Smooth muscle cell (in vitro differentiated cells): ENCODE results near the gene ACAD11. TPM values are rescaled to one million over a fixed set of nuclear protein-coding genes. Genes with fewer than 3 reads are reported as not detected.

Experiments used
- DNase-seq: peaks from one replicate; lab custom pipeline; 2025; ENCODE audit not compliant: unreplicated experiment; lab: John Stamatoyannopoulos, UW
- H2AFZ ChIP-seq: fragments of 200-600 bp; sonication (generic); 2 replicates; pipeline ENCODE4 v1.6.0; 2016; ENCODE audit warnings: antibody characterized with exemption, low read depth, mild to moderate bottlenecking
- H3F3A ChIP-seq: fragments of 200-600 bp; sonication (generic); 2 replicates; pipeline ENCODE4 v1.6.0; 2017; ENCODE audit warnings: antibody characterized with exemption, low read depth
- H3K27ac ChIP-seq: fragments of 200-600 bp; sonication (generic); 2 replicates; pipeline ENCODE4 v1.5.1; 2016; ENCODE audit warnings: low read depth, mild to moderate bottlenecking
- H3K27me3 ChIP-seq: fragments of 200-600 bp; sonication (generic); 2 replicates; pipeline ENCODE4 v1.6.1; 2016; ENCODE audit warnings: low read depth, mild to moderate bottlenecking
- H3K36me3 ChIP-seq: fragments of 200-600 bp; sonication (generic); 2 replicates; pipeline ENCODE4 v1.5.1; 2016; ENCODE audit warnings: low read depth
- H3K4me1 ChIP-seq: fragments of 200-600 bp; sonication (generic); 2 replicates; pipeline ENCODE4 v1.5.1; 2016; ENCODE audit warnings: low read depth
- H3K4me2 ChIP-seq: fragments of 200-600 bp; sonication (generic); 2 replicates; pipeline ENCODE4 v1.6.0; 2016; ENCODE audit warnings: mild to moderate bottlenecking
- H3K4me3 ChIP-seq: fragments of 200-600 bp; sonication (generic); 2 replicates; pipeline ENCODE4 v1.5.1; 2016; ENCODE audit warnings: mild to moderate bottlenecking
- H3K79me2 ChIP-seq: fragments of 200-600 bp; sonication (generic); 2 replicates; pipeline ENCODE4 v1.6.0; 2016; ENCODE audit warnings: low read depth, mild to moderate bottlenecking
- H3K9ac ChIP-seq: fragments of 200-600 bp; sonication (generic); 2 replicates; pipeline ENCODE4 v1.6.0; 2016; ENCODE audit warnings: low read depth
- H3K9me3 ChIP-seq: fragments of 200-600 bp; sonication (generic); replicated peaks from 2 replicates; pipeline ENCODE4 v1.5.1; 2016; ENCODE audit warnings: low read depth
- H4K20me1 ChIP-seq: fragments of 200-600 bp; sonication (generic); 2 replicates; pipeline ENCODE4 v1.6.0; 2016; ENCODE audit warnings: low read depth
- CTCF ChIP-seq: fragments of 200-600 bp; sonication (generic); IDR thresholded peaks from 2 replicates; pipeline ENCODE4 v1.5.1; 2017; ENCODE audit warnings: borderline replicate concordance, mild to moderate bottlenecking, antibody characterized with exemption; ENCODE audit not compliant: insufficient read depth, poor library complexity, severe bottlenecking
- WGBS: methylation state at CpG from one replicate; pipeline ENCODE4 v1.1.7; 2016; ENCODE audit warnings: low lambda C conversion rate; 5-methylcytosine and 5-hydroxymethylcytosine counted together
- polyA plus RNA-seq: library from polyadenylated mRNA; unstranded; fragments of >200 nt; fragmentation: Nextera tagmentation; extraction: Ambion mirVana; gene quantifications from 2 replicates; pipeline ENCODE4 v1.2.1, GENCODE V29; 2016
- total RNA-seq: library from RNA; depleted of rRNA; stranded (reverse); fragments of >200 nt; gene quantifications from 2 replicates; pipeline ENCODE4 v1.2.3, GENCODE V29; 2014

The ACAD11 gene
- total and polyA plus RNA-seq, 2 experiments from 2014 or later, result 24.8 to 28.3 TPM

- 94% methylated on average over 6 of the region's 6 CpGs for WGBS
- H3K4me3 ChIP-seq, result no peak overlapping the region
- H4K20me1 ChIP-seq, result no peaks in the 10 kb centered on the region
- no peak overlapping the region for H3K27ac ChIP-seq
- no peaks in the 10 kb centered on the region for H3K36me3 ChIP-seq
- H3K27me3 ChIP-seq, result no peaks in the 10 kb centered on the region
- H3K9me3 ChIP-seq, result no peaks in the 10 kb centered on the region
- DNase-seq, result no peak
- no peak overlapping the region for H3K9ac ChIP-seq
- TF ChIP-seq CTCF, result no peak
- H3K4me1 ChIP-seq, result peaks cover 3% of the 10 kb centered on the region
- H3K4me2 ChIP-seq, result no peak overlapping the region
- H3K79me2 ChIP-seq, result no peaks in the 10 kb centered on the region
- H3F3A ChIP-seq, result no peaks in the 10 kb centered on the region
- H2AFZ ChIP-seq, result no peak overlapping the region
These were observed 105.8 kb downstream of the ACAD11 start for GRCh38 chr3:132553826-132554225.

- TF ChIP-seq CTCF, result no peak
- H3K27ac ChIP-seq, result peak overlapping the region; percentile 40
- H3K79me2 ChIP-seq, result no peaks in the 10 kb centered on the region
- no peaks in the 10 kb centered on the region for H3F3A ChIP-seq
- no peaks in the 10 kb centered on the region for H3K9me3 ChIP-seq
- 68% methylated on average over 3 of the region's 3 CpGs for WGBS
- no peak for DNase-seq
- no peaks in the 10 kb centered on the region for H3K36me3 ChIP-seq
- no peak overlapping the region for H2AFZ ChIP-seq
- peaks cover 3% of the 10 kb centered on the region for H3K4me1 ChIP-seq
- H3K4me3 ChIP-seq, result no peak overlapping the region
- H3K4me2 ChIP-seq, result peak overlapping the region; percentile 43
- no peaks in the 10 kb centered on the region for H4K20me1 ChIP-seq
- H3K27me3 ChIP-seq, result no peaks in the 10 kb centered on the region
- no peak overlapping the region for H3K9ac ChIP-seq
These were observed 108.9 kb downstream of the ACAD11 start for GRCh38 chr3:132550579-132551305.

- Histone ChIP-seq H4K20me1 (no peaks in the 10 kb centered on the region), H3F3A (no peaks in the 10 kb centered on the region), H3K4me3 (no peak overlapping the region), H3K4me1 (peaks cover 3% of the 10 kb centered on the region), H2AFZ (no peak overlapping the region), H3K27me3 (no peaks in the 10 kb centered on the region), H3K36me3 (no peaks in the 10 kb centered on the region), H3K27ac (peak overlapping the region; percentile 40), H3K9me3 (no peaks in the 10 kb centered on the region), H3K79me2 (no peaks in the 10 kb centered on the region), H3K4me2 (peak overlapping the region; percentile 43), H3K9ac (no peak overlapping the region)
- no peak for TF ChIP-seq CTCF
- no peak for DNase-seq
These were observed 109.6 kb downstream of the ACAD11 start for GRCh38 chr3:132549890-132550578.

- Histone ChIP-seq H3F3A (no peaks in the 10 kb centered on the region), H3K4me2 (no peak overlapping the region), H3K9ac (no peak overlapping the region), H3K36me3 (no peaks in the 10 kb centered on the region), H3K27ac (no peak overlapping the region), H3K27me3 (no peaks in the 10 kb centered on the region), H3K9me3 (no peaks in the 10 kb centered on the region), H2AFZ (no peak overlapping the region), H3K79me2 (no peaks in the 10 kb centered on the region), H4K20me1 (no peaks in the 10 kb centered on the region), H3K4me1 (peaks cover 3% of the 10 kb centered on the region), H3K4me3 (no peak overlapping the region)
- DNase-seq, result no peak
- 97% methylated on average over 8 of the region's 8 CpGs for WGBS
- TF ChIP-seq CTCF, result no peak
These were observed 110.4 kb downstream of the ACAD11 start for GRCh38 chr3:132549169-132549568.
